Stomach smooth muscle (tissue), 2 donors: Measurements from ENCODE around the gene PBX3.

Source experiments
- H3K27ac ChIP-seq: one replicate; pipeline ENCODE4 v1.7.0; 2013; ENCODE audit warnings: mild to moderate bottlenecking, low read length, inconsistent platforms
- H3K27me3 ChIP-seq, 2 donors: one replicate each; pipeline ENCODE4 v1.7.0; 2013; ENCODE audit warnings: low read length in 2 of 2; ENCODE audit not compliant: insufficient read depth in 2 of 2, control insufficient read depth in 1 of 2
- H3K36me3 ChIP-seq, 2 donors: one replicate each; pipeline ENCODE4 v1.7.0; 2013; ENCODE audit warnings: low read length in 2 of 2; ENCODE audit not compliant: control insufficient read depth in 2 of 2, insufficient read depth in 2 of 2
- H3K4me1 ChIP-seq: one replicate; pipeline ENCODE4 v1.7.0; 2013; ENCODE audit warnings: low read length; ENCODE audit not compliant: control insufficient read depth, insufficient read depth
- H3K4me3 ChIP-seq, 2 donors: one replicate each; pipeline ENCODE4 v1.7.0; 2013; ENCODE audit warnings: low read length in 2 of 2
- H3K9ac ChIP-seq, 2 donors: one replicate each; pipeline ENCODE4 v1.7.0; 2013; ENCODE audit warnings: low read length in 2 of 2, mild to moderate bottlenecking in 1 of 2
- H3K9me3 ChIP-seq, 2 donors: one replicate each; pipeline ENCODE4 v1.7.0; 2013; ENCODE audit warnings: low read length in 2 of 2; ENCODE audit not compliant: control insufficient read depth in 2 of 2
- donor health status: healthy.
- donor health status: Pancreatic carcinoma.

Gene PBX3

GRCh38 chr9:126000731-126001580 is 253.8 kb downstream of the PBX3 start:
- no peak overlapping the region for H3K27ac ChIP-seq
- H3K9me3 ChIP-seq, result no peaks in the 10 kb centered on the region
- H3K36me3 ChIP-seq, result no peaks in the 10 kb centered on the region
- no peak overlapping the region for H3K9ac ChIP-seq
- H3K4me3 ChIP-seq, result no peak overlapping the region
- no peaks in the 10 kb centered on the region for H3K27me3 ChIP-seq
- no peaks in the 10 kb centered on the region for H3K4me1 ChIP-seq

DNA sequence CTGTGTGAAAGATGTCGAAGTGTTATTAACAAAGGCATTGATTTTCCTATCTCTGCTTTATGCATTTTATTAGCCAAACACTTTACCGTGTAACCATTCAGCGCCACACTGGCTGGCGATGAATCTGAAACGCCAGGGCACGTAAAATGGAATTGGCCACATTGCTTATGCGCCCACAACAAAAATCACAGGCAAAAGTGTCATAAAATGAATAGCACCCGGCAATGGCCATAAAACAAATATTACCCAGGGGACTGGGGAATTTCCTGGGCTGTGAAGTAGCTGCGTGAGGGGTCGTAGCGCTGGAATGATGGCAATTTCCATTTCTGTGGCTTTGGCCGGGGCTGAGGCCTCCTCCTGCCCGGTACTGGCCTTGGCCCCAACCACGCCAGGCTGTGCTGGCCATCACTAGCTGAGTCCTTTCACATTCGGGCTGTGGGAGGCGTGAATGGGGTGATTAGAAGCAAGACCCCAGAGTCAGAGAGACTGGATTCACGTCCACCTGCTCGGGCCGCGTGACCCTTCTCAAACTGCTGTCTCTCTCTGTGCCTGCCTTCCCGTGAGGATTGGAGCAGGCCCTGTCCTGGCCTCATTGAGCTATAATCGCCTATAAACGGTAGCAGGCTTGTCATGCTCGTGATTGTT is 254.5 kb downstream of the PBX3 start:
- no peaks in the 10 kb centered on the region for H3K27me3 ChIP-seq
- no peaks in the 10 kb centered on the region for H3K9me3 ChIP-seq
- no peaks in the 10 kb centered on the region for H3K4me1 ChIP-seq
- H3K9ac ChIP-seq, result no peak overlapping the region
- no peak overlapping the region for H3K27ac ChIP-seq
- no peak overlapping the region for H3K4me3 ChIP-seq
- no peaks in the 10 kb centered on the region for H3K36me3 ChIP-seq

GRCh38 chr9:126002476-126003350 is 255.5 kb downstream of the PBX3 start:
- Histone ChIP-seq H3K27me3 (no peaks in the 10 kb centered on the region), H3K27ac (no peak overlapping the region), H3K9me3 (peaks cover 0 to under 1% of the 10 kb centered on the region in 2 donors), H3K4me3 (no peak overlapping the region), H3K36me3 (no peaks in the 10 kb centered on the region), H3K9ac (no peak overlapping the region), H3K4me1 (no peaks in the 10 kb centered on the region)

- H3K36me3 ChIP-seq, result no peaks in the 10 kb centered on the region
- no peak overlapping the region for H3K27ac ChIP-seq
- peaks cover 7 to 14% of the 10 kb centered on the region in 2 donors for H3K9me3 ChIP-seq
- no peaks in the 10 kb centered on the region for H3K4me1 ChIP-seq
- no peaks in the 10 kb centered on the region for H3K27me3 ChIP-seq
- H3K9ac ChIP-seq, result no peak overlapping the region
- H3K4me3 ChIP-seq, result no peak overlapping the region
Measured at GRCh38 chr9:126009047-126009446, 261.9 kb downstream of the PBX3 start.

GRCh38 chr9:126014726-126015125 is 267.6 kb downstream of the PBX3 start:
- no peaks in the 10 kb centered on the region for H3K4me1 ChIP-seq
- no peaks in the 10 kb centered on the region for H3K27me3 ChIP-seq
- peaks cover 0 to under 1% of the 10 kb centered on the region in 2 donors for H3K9me3 ChIP-seq
- H3K9ac ChIP-seq, result no peak overlapping the region
- H3K36me3 ChIP-seq, result no peaks in the 10 kb centered on the region
- H3K27ac ChIP-seq, result no peak overlapping the region
- no peak overlapping the region for H3K4me3 ChIP-seq

- Histone ChIP-seq H3K36me3 (no peaks in the 10 kb centered on the region), H3K27me3 (no peaks in the 10 kb centered on the region), H3K27ac (no peak overlapping the region), H3K9me3 (no peaks in the 10 kb centered on the region), H3K9ac (no peak overlapping the region), H3K4me1 (no peaks in the 10 kb centered on the region), H3K4me3 (no peak overlapping the region)
Measured at GRCh38 chr9:126015424-126015823, 268.3 kb downstream of the PBX3 start.

DNA sequence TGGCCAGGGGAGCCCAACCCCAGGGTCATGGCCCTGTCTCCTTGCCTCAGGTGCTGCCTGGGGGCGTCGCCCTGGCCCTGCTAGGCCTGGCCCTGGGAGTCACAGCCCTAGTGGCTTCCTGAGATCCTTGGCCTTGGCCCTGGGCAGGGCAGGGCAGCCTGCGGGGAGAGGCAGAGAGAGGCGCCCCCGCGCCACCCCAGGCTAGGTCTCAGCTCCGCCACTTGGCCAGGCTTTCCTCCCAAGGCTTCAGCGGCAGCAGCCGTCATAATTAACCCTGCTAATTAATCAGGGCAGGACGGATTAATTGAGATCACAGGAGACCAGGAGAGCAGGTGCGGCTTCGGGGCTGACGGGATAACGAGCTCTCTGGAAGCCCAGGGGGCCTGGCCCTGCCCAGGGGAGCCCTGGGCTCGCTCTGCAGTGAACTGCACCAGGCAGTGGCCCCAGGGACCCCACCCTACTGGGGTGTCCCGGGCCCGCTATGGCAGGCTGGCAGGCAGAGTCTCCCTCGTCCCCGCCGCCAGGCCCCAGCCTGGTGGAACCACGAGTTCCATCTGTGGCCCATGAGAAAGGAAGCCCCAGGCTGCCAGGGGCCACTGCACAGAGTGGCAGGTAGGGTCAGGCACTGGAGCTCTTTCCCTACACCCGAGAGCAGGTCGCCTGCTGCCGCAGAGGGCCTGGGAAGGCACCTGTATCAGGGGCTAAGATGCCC is 269.6 kb downstream of the PBX3 start:
- Histone ChIP-seq H3K27ac (no peak overlapping the region), H3K36me3 (no peaks in the 10 kb centered on the region)

More for the DNA sequence above, 269.6 kb downstream of the PBX3 start:
- Histone ChIP-seq H3K4me3 (no peak overlapping the region), H3K4me1 (no peaks in the 10 kb centered on the region), H3K27me3 (no peaks in the 10 kb centered on the region), H3K9me3 (no peaks in the 10 kb centered on the region), H3K9ac (no peak overlapping the region)
